K562 (cell line): ENCODE results near the gene PRKAA2. TPM values are rescaled to one million over a fixed set of nuclear protein-coding genes. Genes with fewer than 3 reads are reported as not detected.
A peak's percentile ranks its signal among the peaks of the same experiment; 100 is the strongest.

Source experiments
- ATAC-seq: fragments of 200-7000 bp; cut with Tn5 transposase; 3 replicates; pipeline ENCODE4 v1.9.1; 2020; ENCODE audit warnings: moderate library complexity
- BruUV-seq: library from RNA; stranded (reverse); fragments of 400-500 nt; replicated peaks from 2 replicates; lab custom pipeline; 2021; lab: Mats Ljungman, UMichigan
- CTCF ChIA-PET: fragments of 300-600 bp; formaldehyde crosslinking; extraction: SDS; loops from one replicate; lab custom pipeline; 2021; ENCODE audit warnings: low intra/inter-chr PET ratio; lab: Yijun Ruan, JAX
- POLR2A ChIA-PET: fragments of 300-600, 350-650 bp; sonication (Branson Sonifier 250); formaldehyde crosslinking; extraction: SDS; loops from one replicate; lab custom pipeline; 2021; ENCODE audit warnings: antibody characterized with exemption, inconsistent platforms; lab: Yijun Ruan, JAX
- DNase-seq, 4 experiments: peaks; one replicate each; pipeline versions ENCODE4 v3.0.0 to v3.0.0-alpha.2; 2011 to 2018; ENCODE audit warnings: low spot score in 3 of 4, mixed read lengths in 3 of 4; ENCODE audit errors: extremely low read depth in 1 of 4
- FAIRE-seq: peaks from 2 replicates; lab custom pipeline; 2011; peaks lifted over from hg19 to GRCh38; lab: Jason Lieb, UNC
- H2AFZ ChIP-seq: 2 replicates; pipeline ENCODE4 v1.6.0; 2011; ENCODE audit warnings: low read depth, low read length, control low read depth, inconsistent platforms
- H3K27ac ChIP-seq: fragments of 200-600 bp; 3 replicates; pipeline ENCODE4 v1.8.0; 2011; ENCODE audit warnings: low read depth, mild to moderate bottlenecking, control low read depth, inconsistent platforms, low read length, moderate library complexity, mixed read lengths; ENCODE audit errors: extremely low read depth
- H3K27me3 ChIP-seq, 2 experiments: fragments of 300-600 bp in 1 of 2; 2 replicates in 1 of 2; 3 replicates in 1 of 2; pipeline versions ENCODE4 v1.6.0 to v1.8.0; 2011; ENCODE audit warnings: inconsistent platforms in 2 of 2, low read length in 2 of 2, mild to moderate bottlenecking in 1 of 2, mixed read lengths in 1 of 2, moderate library complexity in 1 of 2; ENCODE audit not compliant: control insufficient read depth in 2 of 2, insufficient read depth in 2 of 2
- H3K36me3 ChIP-seq: fragments of 300-600 bp; 3 replicates; pipeline ENCODE4 v1.8.0; 2011; ENCODE audit warnings: mild to moderate bottlenecking, low read length, inconsistent platforms; ENCODE audit not compliant: control insufficient read depth, insufficient read depth
- H3K4me1 ChIP-seq, 2 experiments: fragments of 200-600 bp in 1 of 2; replicated peaks in 1 of 2; 2 replicates in 1 of 2; 3 replicates in 1 of 2; pipeline versions ENCODE4 v1.5.1 to v1.8.0; 2011; ENCODE audit warnings: inconsistent platforms in 2 of 2, low read length in 2 of 2, mild to moderate bottlenecking in 1 of 2, mixed read lengths in 1 of 2, moderate library complexity in 1 of 2; ENCODE audit not compliant: control insufficient read depth in 2 of 2, insufficient read depth in 2 of 2
- H3K4me2 ChIP-seq: 2 replicates; pipeline ENCODE4 v1.6.1; 2011; ENCODE audit warnings: low read length, control low read depth, inconsistent platforms, mixed read lengths; ENCODE audit not compliant: insufficient read depth
- H3K4me3 ChIP-seq: fragments of 200-600 bp; sonication (generic), shearing (Covaris generic); 2 replicates; pipeline ENCODE4 v1.5.1; 2016; ENCODE audit warnings: control low read depth, inconsistent platforms
- H3K79me2 ChIP-seq: fragments of 200-600 bp; 3 replicates; pipeline ENCODE4 v1.8.0; 2011; ENCODE audit warnings: low read length, inconsistent platforms; ENCODE audit not compliant: control insufficient read depth, insufficient read depth
- H3K9ac ChIP-seq, 2 experiments: 2 replicates each; pipeline versions ENCODE4 v1.6.0 to v1.6.1; 2011; ENCODE audit warnings: low read depth in 2 of 2, low read length in 2 of 2, control low read depth in 1 of 2, inconsistent platforms in 1 of 2, mild to moderate bottlenecking in 1 of 2, mixed read lengths in 1 of 2; ENCODE audit not compliant: insufficient read depth in 1 of 2
- H3K9me1 ChIP-seq: one replicate; pipeline ENCODE4 v1.6.0; 2011; ENCODE audit warnings: inconsistent platforms, mild to moderate bottlenecking, low read length, moderate library complexity; ENCODE audit not compliant: control insufficient read depth, insufficient read depth
- H3K9me3 ChIP-seq: replicated peaks from 2 replicates; pipeline ENCODE4 v1.5.1; 2011; ENCODE audit warnings: low read depth, low read length, inconsistent platforms; ENCODE audit not compliant: control insufficient read depth, insufficient read depth
- H4K20me1 ChIP-seq: replicated peaks from 2 replicates; pipeline ENCODE4 v1.6.1; 2011; ENCODE audit warnings: low read length, inconsistent platforms, mixed read lengths; ENCODE audit not compliant: control insufficient read depth, insufficient read depth
- BRD4 ChIP-seq: fragments of 200-600 bp; sonication (generic); IDR thresholded peaks from 2 replicates; pipeline ENCODE4 v1.6.1; 2017; ENCODE audit warnings: inconsistent platforms
- NR0B1 ChIP-seq: fragments of 450-650 bp; IDR thresholded peaks from one replicate; pipeline ENCODE4 v1.6.1; 2018; ENCODE audit warnings: mild to moderate bottlenecking, moderate library complexity; ENCODE audit not compliant: partially characterized antibody
- ZNF408 ChIP-seq: fragments of 250-450 bp; sonication (Bioruptor Pico); IDR thresholded peaks from 2 replicates; pipeline ENCODE4 v1.4.0; 2020; ENCODE audit warnings: low read depth, mild to moderate bottlenecking, moderate library complexity
- WGBS: fragments of 100-300 bp; shearing (Covaris generic); methylation state at CpG from one replicate; pipeline ENCODE4 v1.1.6; 2016; ENCODE audit warnings: low coverage, mixed read lengths; ENCODE audit not compliant: insufficient coverage; ENCODE audit errors: missing lambda C conversion rate; 5-methylcytosine and 5-hydroxymethylcytosine counted together
- in situ Hi-C: fragments of 300-500 bp; cut with MboI; formaldehyde crosslinking; loops from 4 replicates; pipeline ENCODE4 v1.15.0; 2018; ENCODE audit warnings: inconsistent platforms, mixed read lengths
- intact Hi-C: fragments of 100-400 bp; cut with micrococcal nuclease; formaldehyde crosslinking; loops from 2 replicates; pipeline ENCODE4 v1.14.2; 2022
- polyA plus RNA-seq, 8 experiments: library from polyadenylated mRNA; depleted of rRNA in 4 of 8; stranded (reverse) in 5 of 8; unstranded in 3 of 8; fragments of >200 nt; fragmentation: Nextera tagmentation in 2 of 8; fragmentation: Illumina TruSeq in 1 of 8; extraction: Ambion mirVana in 2 of 8; extraction: Trizol in 1 of 8; gene quantifications; 2 replicates each; pipeline versions ENCODE4 v1.2.1 to v1.2.3, GENCODE V29; 2011 to 2014; ENCODE audit warnings: inconsistent platforms in 1 of 8, missing spikeins in 1 of 8
- total RNA-seq, 7 experiments: library from RNA; depleted of rRNA in 6 of 7; stranded (reverse); fragments of >200 nt in 6 of 7; fragmentation: Illumina TruSeq in 2 of 7; extraction: Trizol in 2 of 7; gene quantifications; 2 replicates each; pipeline versions ENCODE4 v1.2.1 to v1.2.3, GENCODE V29; 2011 to 2021; ENCODE audit warnings: low replicate concordance in 1 of 7
- TF ChIP-seq, protein P1 (sequence below): sonication (generic); formaldehyde crosslinking; IDR thresholded peaks from 2 replicates; pipeline ENCODE4 v1.8.0; 2022; ENCODE audit warnings: mild to moderate bottlenecking, missing genetic modification reagents
- TF ChIP-seq, protein P2 (sequence below): sonication (generic); formaldehyde crosslinking; IDR thresholded peaks from 2 replicates; pipeline ENCODE4 v1.5.0; 2020; ENCODE audit warnings: missing genetic modification reagents

PRKAA2 gene
- total and polyA plus RNA-seq, 9 of the 15 experiments (the other 6 are each of a cell fraction or from before 2014, with no cell fraction given), result 0.01 TPM; not detected in 8

GRCh38 chr1:56627019-56627635, 18.0 kb upstream of the PRKAA2 start (continued):
- TF ChIP-seq NR0B1 (no peak), ZNF408 (CRISPR knock-in tag) (no peak), BRD4 (no peak)

GRCh38 chr1:56627636-56628039, 17.5 kb upstream of the PRKAA2 start:
- POLR2A ChIA-PET, result interaction anchor here (0.8 kb wide), 1 partner anchor 9 kb away, joined by 3 read pairs; no protein-coding TSS in a partner anchor
- no peak for DNase-seq
- no peak overlapping the region for H2AFZ ChIP-seq
- no peak for ATAC-seq
- H3K4me3 ChIP-seq, result no peak overlapping the region
- no peaks in the 10 kb centered on the region for H3K9me1 ChIP-seq
- no peaks in the 10 kb centered on the region for H4K20me1 ChIP-seq
- H3K9ac ChIP-seq, result no peak overlapping the region
- CTCF ChIA-PET, result no interaction called here
- no peaks in the 10 kb centered on the region for H3K4me1 ChIP-seq
- 0% methylated on average over 3 of the region's 3 CpGs for WGBS
- intact Hi-C loops, result no loop called here
- H3K27ac ChIP-seq, result no peak overlapping the region
- H3K9me3 ChIP-seq, result no peaks in the 10 kb centered on the region
- no peaks in the 10 kb centered on the region for H3K79me2 ChIP-seq
- in situ Hi-C loops, result no loop called here
- no TSS peak for BruUV-seq
- TF ChIP-seq, protein P1, sequence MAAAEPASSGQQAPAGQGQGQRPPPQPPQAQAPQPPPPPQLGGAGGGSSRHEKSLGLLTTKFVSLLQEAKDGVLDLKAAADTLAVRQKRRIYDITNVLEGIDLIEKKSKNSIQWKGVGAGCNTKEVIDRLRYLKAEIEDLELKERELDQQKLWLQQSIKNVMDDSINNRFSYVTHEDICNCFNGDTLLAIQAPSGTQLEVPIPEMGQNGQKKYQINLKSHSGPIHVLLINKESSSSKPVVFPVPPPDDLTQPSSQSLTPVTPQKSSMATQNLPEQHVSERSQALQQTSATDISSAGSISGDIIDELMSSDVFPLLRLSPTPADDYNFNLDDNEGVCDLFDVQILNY (CRISPR knock-in tag), result no peak
- TF ChIP-seq, protein P2, sequence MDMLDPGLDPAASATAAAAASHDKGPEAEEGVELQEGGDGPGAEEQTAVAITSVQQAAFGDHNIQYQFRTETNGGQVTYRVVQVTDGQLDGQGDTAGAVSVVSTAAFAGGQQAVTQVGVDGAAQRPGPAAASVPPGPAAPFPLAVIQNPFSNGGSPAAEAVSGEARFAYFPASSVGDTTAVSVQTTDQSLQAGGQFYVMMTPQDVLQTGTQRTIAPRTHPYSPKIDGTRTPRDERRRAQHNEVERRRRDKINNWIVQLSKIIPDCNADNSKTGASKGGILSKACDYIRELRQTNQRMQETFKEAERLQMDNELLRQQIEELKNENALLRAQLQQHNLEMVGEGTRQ (CRISPR knock-in tag), result peak; percentile 31; the same call in 1 of the 2 replicates
- H3K36me3 ChIP-seq, result no peaks in the 10 kb centered on the region
- H3K4me2 ChIP-seq, result no peak overlapping the region
- no peak for FAIRE-seq
- no peaks in the 10 kb centered on the region for H3K27me3 ChIP-seq
